A549 (cell line): ENCODE results near the gene NR1H2.

ENCODE experiments used
- CBX2 ChIP-seq: fragments of 200-600 bp; sonication (generic); IDR thresholded peaks from 2 replicates; pipeline ENCODE4 v1.6.1; 2016; ENCODE audit warnings: low read depth, mild to moderate bottlenecking, borderline replicate concordance
- CHD2 ChIP-seq: fragments of 150-350 bp; IDR thresholded peaks from 2 replicates; pipeline ENCODE4 v1.6.1; 2014; ENCODE audit warnings: low read length; ENCODE audit not compliant: partially characterized antibody
- PHF8 ChIP-seq: fragments of 200-600 bp; sonication (generic); IDR thresholded peaks from 2 replicates; pipeline ENCODE4 v1.6.1; 2016; ENCODE audit warnings: low read depth, mild to moderate bottlenecking, antibody characterized with exemption, moderate library complexity, borderline replicate concordance
- POLR2A ChIP-seq: IDR thresholded peaks from 2 replicates; pipeline ENCODE4 v1.6.1; 2012; ENCODE audit warnings: mild to moderate bottlenecking, low read length
- ZSCAN20 ChIP-seq: fragments of 250-450 bp; sonication (Bioruptor Pico); IDR thresholded peaks from 2 replicates; pipeline ENCODE4 v1.8.0; 2022; ENCODE audit warnings: mild to moderate bottlenecking, moderate library complexity
- TF ChIP-seq, protein P1 (sequence below): fragments of >200 bp; sonication (Bioruptor Twin); formaldehyde crosslinking; IDR thresholded peaks from 3 replicates; pipeline ENCODE4 v1.5.1; 2016

DNA sequence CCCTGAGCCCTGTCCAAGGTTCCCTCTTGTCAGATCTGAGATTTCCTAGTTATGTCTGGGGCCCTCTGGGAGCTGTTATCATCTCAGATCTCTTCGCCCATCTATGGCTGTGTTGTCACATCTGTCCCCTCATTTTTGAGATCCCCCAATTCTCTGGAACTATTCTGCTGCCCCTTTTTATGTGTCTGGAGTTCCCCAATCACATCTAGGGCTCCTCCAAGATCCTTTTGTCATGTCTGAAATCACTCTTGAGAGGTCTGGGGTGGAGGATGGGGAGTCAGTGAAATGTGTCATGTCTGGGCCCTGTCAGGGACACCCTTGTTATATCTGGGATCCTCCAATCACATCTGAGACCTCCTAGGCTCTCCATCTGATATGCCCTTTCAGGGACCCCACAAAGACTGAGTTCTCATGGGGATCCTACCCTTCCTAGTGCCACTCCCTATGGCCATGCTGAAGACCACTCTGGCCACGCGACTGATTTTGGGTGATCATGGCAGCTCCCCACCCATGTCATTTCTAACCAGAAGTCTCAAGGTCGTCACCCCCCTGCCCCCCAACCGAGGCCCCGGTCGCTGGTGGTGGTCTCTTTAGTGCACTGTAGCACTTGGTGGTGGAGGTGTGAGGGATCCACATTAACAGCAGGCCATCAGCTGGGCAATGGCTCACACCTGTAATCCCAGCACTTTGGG, 52.7 kb downstream of the NR1H2 start:
- TF ChIP-seq, protein P1, sequence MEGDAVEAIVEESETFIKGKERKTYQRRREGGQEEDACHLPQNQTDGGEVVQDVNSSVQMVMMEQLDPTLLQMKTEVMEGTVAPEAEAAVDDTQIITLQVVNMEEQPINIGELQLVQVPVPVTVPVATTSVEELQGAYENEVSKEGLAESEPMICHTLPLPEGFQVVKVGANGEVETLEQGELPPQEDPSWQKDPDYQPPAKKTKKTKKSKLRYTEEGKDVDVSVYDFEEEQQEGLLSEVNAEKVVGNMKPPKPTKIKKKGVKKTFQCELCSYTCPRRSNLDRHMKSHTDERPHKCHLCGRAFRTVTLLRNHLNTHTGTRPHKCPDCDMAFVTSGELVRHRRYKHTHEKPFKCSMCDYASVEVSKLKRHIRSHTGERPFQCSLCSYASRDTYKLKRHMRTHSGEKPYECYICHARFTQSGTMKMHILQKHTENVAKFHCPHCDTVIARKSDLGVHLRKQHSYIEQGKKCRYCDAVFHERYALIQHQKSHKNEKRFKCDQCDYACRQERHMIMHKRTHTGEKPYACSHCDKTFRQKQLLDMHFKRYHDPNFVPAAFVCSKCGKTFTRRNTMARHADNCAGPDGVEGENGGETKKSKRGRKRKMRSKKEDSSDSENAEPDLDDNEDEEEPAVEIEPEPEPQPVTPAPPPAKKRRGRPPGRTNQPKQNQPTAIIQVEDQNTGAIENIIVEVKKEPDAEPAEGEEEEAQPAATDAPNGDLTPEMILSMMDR: no peak
- no peak for TF ChIP-seq CHD2
- TF ChIP-seq ZSCAN20 (CRISPR knock-in tag): no peak
- no peak for TF ChIP-seq POLR2A
- no peak for TF ChIP-seq CBX2
- no peak for TF ChIP-seq PHF8
